Right cardiac atrium (tissue), 5 donors: ENCODE data around the gene ZBTB43. TPM values are rescaled to one million over a fixed set of nuclear protein-coding genes. Genes with fewer than 3 reads are reported as not detected.

Experiments
- ATAC-seq, 2 donors: fragments of 200-7000 bp; cut with Tn5 transposase; one replicate each; pipeline versions ENCODE4 v1.8.0 to v1.9.1; 2020; ENCODE audit warnings: moderate library complexity in 2 of 2, mild to moderate bottlenecking in 1 of 2
- DNase-seq, 3 donors: peaks; one replicate each; pipeline ENCODE4 v3.0.0-alpha.2; 2020
- H3K27ac ChIP-seq: one replicate; pipeline ENCODE4 v1.5.1; 2013; ENCODE audit warnings: mild to moderate bottlenecking, low read length, control low read depth, moderate library complexity
- H3K27me3 ChIP-seq: one replicate; pipeline ENCODE4 v1.6.1; 2013; ENCODE audit not compliant: control insufficient read depth, insufficient read depth
- H3K4me1 ChIP-seq: one replicate; pipeline ENCODE4 v1.6.1; 2013; ENCODE audit warnings: low read length; ENCODE audit not compliant: control insufficient read depth, insufficient read depth
- H3K4me3 ChIP-seq: one replicate; pipeline ENCODE4 v1.5.1; 2013; ENCODE audit warnings: low read length, control low read depth
- H3K9me3 ChIP-seq: one replicate; pipeline ENCODE4 v1.6.1; 2013; ENCODE audit warnings: low read length; ENCODE audit not compliant: control insufficient read depth
- WGBS: extraction: QIAGEN DNeasy Blood & Tissue Kit; methylation state at CpG from one replicate; pipeline ENCODE4 v1.1.7; 2013; 5-methylcytosine and 5-hydroxymethylcytosine counted together
- intact Hi-C, 4 donors: fragments of 100-400 bp; cut with DNase I; formaldehyde crosslinking; loops; one replicate each; pipeline versions ENCODE4 v1.11.0 to v1.14.0; 2022 to 2023
- polyA plus RNA-seq: library from polyadenylated mRNA; stranded (reverse); fragments of 200-250 nt; gene quantifications from one replicate; pipeline ENCODE4 v1.2.3, GENCODE V29; 2013
- total RNA-seq, 4 donors: library from RNA; stranded (reverse); fragmentation: NEBNext Ultra II Directional; extraction: Animal tissue kit (Norgen Biotek cat#: 25700); gene quantifications; one replicate each; pipeline ENCODE4 v1.2.1, GENCODE V29; 2021
- donor health status: healthy with polysubstance abuse.
- donor health status: DM: no; HTN: yes; CAD: no.
- donor health status: DM: no; HTN: no; CAD: no.
- donor health status: DM: no; HTN: yes; CAD: no; lungs with severe emphysema.
- donor health status: DM: yes; HTN: yes; CAD: no.

ZBTB43 gene
- total and polyA plus RNA-seq, 5 donors: 7.5 to 23.4 (median 19.4) TPM

DNA sequence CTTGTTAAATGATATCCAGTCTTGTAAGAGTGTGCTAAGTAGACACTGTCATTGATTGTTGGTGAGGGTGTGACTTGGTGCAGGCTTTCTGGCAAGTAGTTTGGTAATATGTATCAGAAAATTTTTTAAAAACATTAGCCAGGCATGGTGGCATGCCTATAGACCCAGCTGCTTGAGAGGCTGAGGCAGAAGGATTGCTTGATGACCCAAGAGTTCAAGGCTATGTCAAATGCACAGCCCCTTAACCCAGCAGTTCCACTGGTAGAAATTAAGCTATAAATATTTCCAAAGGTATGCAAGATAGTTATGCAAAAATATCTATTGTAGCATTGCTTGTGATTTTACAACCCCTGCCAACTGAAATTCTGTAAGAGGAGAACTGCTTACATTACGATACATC lies 24.2 kb downstream of the ZBTB43 start:
- no peaks in the 10 kb centered on the region for H3K9me3 ChIP-seq
- 90% methylated on average over 1 of the region's 1 CpG for WGBS
- intact Hi-C loops: no loop called here
- H3K27me3 ChIP-seq: no peaks in the 10 kb centered on the region
- no peak for ATAC-seq
- no peak for DNase-seq
- no peak overlapping the region for H3K27ac ChIP-seq
- no peaks in the 10 kb centered on the region for H3K4me1 ChIP-seq
- H3K4me3 ChIP-seq: no peak overlapping the region

- DNase-seq: no peak
- no peak for ATAC-seq
- 96% methylated on average over 3 of the region's 3 CpGs for WGBS
- Histone ChIP-seq H3K27me3 (no peaks in the 10 kb centered on the region), H3K4me3 (no peak overlapping the region), H3K4me1 (peaks cover 3% of the 10 kb centered on the region), H3K27ac (no peak overlapping the region), H3K9me3 (no peaks in the 10 kb centered on the region)
- intact Hi-C loops: no loop called here
These were observed 26.0 kb downstream of the ZBTB43 start for GRCh38 chr9:126830827-126831226.

DNA sequence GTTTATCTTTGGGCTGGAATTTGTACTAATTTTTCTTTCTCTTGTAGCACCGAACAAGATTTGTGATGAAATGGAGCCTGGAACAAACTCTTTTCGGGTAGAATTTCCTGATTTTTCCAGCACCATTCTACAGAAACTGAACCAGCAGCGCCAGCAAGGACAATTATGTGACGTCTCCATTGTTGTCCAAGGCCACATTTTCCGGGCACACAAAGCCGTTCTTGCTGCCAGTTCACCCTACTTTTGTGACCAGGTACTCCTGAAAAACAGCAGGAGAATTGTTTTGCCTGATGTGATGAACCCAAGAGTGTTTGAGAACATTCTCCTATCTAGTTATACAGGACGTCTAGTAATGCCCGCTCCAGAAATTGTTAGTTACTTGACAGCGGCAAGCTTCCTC lies 27.6 kb downstream of the ZBTB43 start:
- intact Hi-C loops: no loop called here
- ATAC-seq (no peak), DNase-seq (no peak)
- H3K9me3 ChIP-seq: no peaks in the 10 kb centered on the region
- H3K4me1 ChIP-seq: peaks cover 3% of the 10 kb centered on the region
- WGBS: 92% methylated on average over 9 of the region's 9 CpGs
- H3K27ac ChIP-seq: no peak overlapping the region
- H3K27me3 ChIP-seq: no peaks in the 10 kb centered on the region
- no peak overlapping the region for H3K4me3 ChIP-seq

DNA sequence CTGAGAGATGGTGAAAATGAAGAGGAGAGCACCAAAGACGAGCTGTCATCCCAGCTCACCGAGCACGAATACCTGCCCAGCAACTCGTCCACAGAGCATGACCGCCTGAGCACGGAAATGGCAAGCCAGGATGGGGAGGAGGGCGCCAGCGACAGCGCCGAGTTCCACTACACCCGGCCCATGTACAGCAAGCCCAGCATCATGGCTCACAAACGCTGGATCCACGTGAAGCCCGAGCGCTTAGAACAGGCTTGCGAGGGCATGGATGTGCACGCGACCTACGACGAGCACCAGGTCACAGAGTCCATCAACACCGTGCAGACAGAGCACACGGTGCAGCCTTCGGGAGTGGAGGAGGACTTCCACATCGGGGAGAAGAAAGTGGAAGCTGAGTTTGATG lies 28.2 kb downstream of the ZBTB43 start:
- no peaks in the 10 kb centered on the region for H3K27me3 ChIP-seq
- ATAC-seq (peak in 1 of 2 donors; percentile 21), DNase-seq (no peak)
- no peak overlapping the region for H3K27ac ChIP-seq
- 96% methylated on average over 24 of the region's 24 CpGs for WGBS
- H3K4me3 ChIP-seq: no peak overlapping the region
- peaks cover 3% of the 10 kb centered on the region for H3K4me1 ChIP-seq
- no peaks in the 10 kb centered on the region for H3K9me3 ChIP-seq
- intact Hi-C loops: no loop called here

GRCh38 chr9:126833710-126834345 lies 29.0 kb downstream of the ZBTB43 start:
- intact Hi-C loops: no loop called here
- 78% methylated on average over 8 of the region's 8 CpGs for WGBS
- H3K27me3 ChIP-seq: no peaks in the 10 kb centered on the region
- no peak for DNase-seq
- H3K9me3 ChIP-seq: no peaks in the 10 kb centered on the region
- no peak overlapping the region for H3K4me3 ChIP-seq
- ATAC-seq: peak in 1 of 2 donors; percentile 40
- peak overlapping the region; percentile 46 for H3K27ac ChIP-seq
- H3K4me1 ChIP-seq: peaks cover 3% of the 10 kb centered on the region

GRCh38 chr9:126834672-126835071 lies 29.8 kb downstream of the ZBTB43 start:
- no peaks in the 10 kb centered on the region for H3K9me3 ChIP-seq
- H3K27ac ChIP-seq: peak overlapping the region; percentile 28
- H3K27me3 ChIP-seq: no peaks in the 10 kb centered on the region
- ATAC-seq (no peak), DNase-seq (no peak)
- peaks cover 3% of the 10 kb centered on the region for H3K4me1 ChIP-seq
- WGBS: 93% methylated on average over 2 of the region's 2 CpGs
- H3K4me3 ChIP-seq: no peak overlapping the region
- intact Hi-C loops: no loop called here

DNA sequence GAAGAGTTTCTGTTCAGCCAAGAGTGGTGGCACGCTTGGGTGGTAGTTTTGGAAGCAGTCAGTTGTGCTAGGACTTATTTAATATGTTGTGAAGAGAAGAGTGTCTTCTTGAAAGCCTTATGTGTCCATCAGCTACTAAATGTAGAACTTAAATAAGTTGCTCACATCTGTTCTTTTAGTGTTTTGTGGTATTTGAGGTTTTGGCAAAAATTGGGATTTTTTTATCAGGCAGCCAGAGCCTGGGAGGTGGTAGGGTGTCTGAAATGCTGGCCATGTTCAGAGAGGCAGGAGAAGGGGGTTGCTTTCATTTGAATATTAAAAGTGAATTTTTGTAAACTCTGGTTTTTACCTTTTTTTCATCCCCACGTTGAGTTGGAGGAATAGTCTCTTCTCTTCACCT lies 31.4 kb downstream of the ZBTB43 start:
- no peak overlapping the region for H3K4me3 ChIP-seq
- 80% methylated on average over 2 of the region's 2 CpGs for WGBS
- no peaks in the 10 kb centered on the region for H3K9me3 ChIP-seq
- H3K4me1 ChIP-seq: peaks cover 3% of the 10 kb centered on the region
- H3K27ac ChIP-seq: no peak overlapping the region
- no peaks in the 10 kb centered on the region for H3K27me3 ChIP-seq
- DNase-seq (no peak), ATAC-seq (no peak)
- intact Hi-C loops: no loop called here

DNA sequence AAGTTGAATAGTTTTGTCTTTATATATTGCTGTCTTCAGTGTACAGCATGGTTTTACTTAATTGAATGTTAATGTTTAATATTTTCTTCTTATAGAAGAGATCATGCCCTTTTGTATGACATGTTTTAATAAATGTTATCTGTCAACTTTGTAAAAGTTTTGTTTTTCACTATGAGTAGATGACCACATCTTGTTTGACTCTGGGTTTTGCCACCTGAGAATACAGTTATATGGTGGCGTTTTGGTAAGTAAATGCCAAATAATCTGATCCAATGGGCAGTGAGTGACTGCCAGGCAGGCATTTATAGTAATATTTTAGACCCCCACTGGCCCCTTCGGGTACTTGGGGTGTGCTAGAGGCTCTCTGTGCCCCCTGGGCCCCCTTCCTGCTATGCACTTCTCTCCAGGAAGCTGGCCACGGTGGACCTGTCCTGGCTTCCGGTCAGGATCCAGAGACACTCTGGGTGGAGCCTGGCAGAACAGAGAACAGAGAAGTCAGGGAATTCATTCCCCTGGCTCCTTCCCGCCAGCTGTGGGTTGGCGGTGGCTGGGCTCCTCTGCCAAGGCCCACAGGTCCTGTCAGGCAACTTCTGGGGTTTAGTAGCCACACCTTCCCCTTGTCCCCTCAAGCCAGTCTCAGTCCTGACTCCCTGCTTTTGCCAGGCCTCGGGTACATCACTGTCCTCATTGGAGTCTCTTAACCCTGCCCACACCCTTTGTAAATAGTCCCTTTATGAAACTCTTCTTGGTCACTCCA lies 33.4 kb downstream of the ZBTB43 start:
- Histone ChIP-seq H3K4me3 (no peak overlapping the region), H3K4me1 (peaks cover 3% of the 10 kb centered on the region), H3K27me3 (no peaks in the 10 kb centered on the region), H3K27ac (no peak overlapping the region), H3K9me3 (no peaks in the 10 kb centered on the region)
- ATAC-seq (no peak), DNase-seq (no peak)
- intact Hi-C loops: no loop called here
- 62% methylated on average over 7 of the region's 7 CpGs for WGBS

DNA sequence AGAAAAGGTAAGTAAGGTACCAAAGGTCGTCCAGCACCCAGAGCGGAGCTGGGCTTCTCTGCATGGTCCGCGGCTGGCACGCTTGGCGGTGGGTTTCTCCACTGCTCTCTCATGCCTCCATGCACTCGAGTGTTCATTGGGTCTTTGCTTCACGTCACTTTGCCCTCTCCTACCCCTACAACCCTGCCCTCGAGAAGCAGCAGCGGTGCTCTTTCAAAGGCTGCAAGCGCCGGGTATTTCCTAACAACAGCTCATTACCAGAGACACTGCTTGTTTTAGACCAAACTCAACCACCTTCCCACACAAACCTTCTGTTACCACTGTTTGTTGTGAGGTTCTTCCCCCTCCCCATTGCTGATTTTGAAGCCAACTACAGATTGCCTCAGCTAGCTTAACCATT lies 34.1 kb downstream of the ZBTB43 start:
- DNase-seq (no peak), ATAC-seq (no peak)
- H3K4me1 ChIP-seq: peaks cover 3% of the 10 kb centered on the region
- no peak overlapping the region for H3K4me3 ChIP-seq
- 94% methylated on average over 12 of the region's 12 CpGs for WGBS
- no peaks in the 10 kb centered on the region for H3K9me3 ChIP-seq
- H3K27me3 ChIP-seq: no peaks in the 10 kb centered on the region
- H3K27ac ChIP-seq: no peak overlapping the region
- intact Hi-C loops: no loop called here

- H3K9me3 ChIP-seq: no peaks in the 10 kb centered on the region
- WGBS: 90% methylated on average over 8 of the region's 8 CpGs
- DNase-seq (no peak), ATAC-seq (no peak)
- H3K27ac ChIP-seq: no peak overlapping the region
- intact Hi-C loops: no loop called here
- no peaks in the 10 kb centered on the region for H3K27me3 ChIP-seq
- peaks cover 3% of the 10 kb centered on the region for H3K4me1 ChIP-seq
- no peak overlapping the region for H3K4me3 ChIP-seq
These were observed 34.5 kb downstream of the ZBTB43 start for GRCh38 chr9:126839301-126839700.

GRCh38 chr9:126842220-126842842 lies 37.5 kb downstream of the ZBTB43 start:
- Histone ChIP-seq H3K27ac (peak overlapping the region; percentile 10), H3K4me3 (no peak overlapping the region), H3K4me1 (no peaks in the 10 kb centered on the region), H3K9me3 (no peaks in the 10 kb centered on the region), H3K27me3 (no peaks in the 10 kb centered on the region)
- DNase-seq: no peak
- 85% methylated on average over 13 of the region's 13 CpGs for WGBS
- ATAC-seq: peak in 1 of 2 donors; percentile 17
- intact Hi-C loops: no loop called here
